HG03575 (cell line): ENCODE measurements around the gene WASF3.

Source experiments
- ATAC-seq: cut with Tn5 transposase; IDR thresholded peaks from one replicate; pipeline ENCODE4 v1.9.1; 2021; ENCODE audit not compliant: unreplicated experiment, insufficient number of reproducible peaks, low FRiP score; ENCODE audit errors: extremely low read depth

WASF3 gene

GRCh38 chr13:26727122-26727521, 169.6 kb downstream of the WASF3 start:
- ATAC-seq: no peak

- ATAC-seq: no peak
Measured at GRCh38 chr13:26727633-26728032, 170.2 kb downstream of the WASF3 start.

GRCh38 chr13:26735677-26736076, 178.2 kb downstream of the WASF3 start:
- no peak for ATAC-seq
